Gastroesophageal sphincter (tissue), 4 donors: ENCODE results near the gene KDM4C. TPM values are rescaled to one million over a fixed set of nuclear protein-coding genes. Genes with fewer than 3 reads are reported as not detected.

Experiments
- ATAC-seq: fragments of 150-250 bp; one replicate; pipeline ENCODE4 v1.9.1; 2016; ENCODE audit warnings: mild to moderate bottlenecking, moderate library complexity
- H3K27ac ChIP-seq, 4 donors: fragments of 200-600 bp; sonication (generic) in 3 of 4; 1 replicate in 3 of 4; 2 replicates in 1 of 4; pipeline ENCODE4 v1.5.1; 2016 to 2019
- H3K27me3 ChIP-seq: fragments of 200-600 bp; sonication (generic); one replicate; pipeline ENCODE4 v1.5.1; 2019
- H3K36me3 ChIP-seq, 2 donors: fragments of 200-600 bp; sonication (generic); one replicate each; pipeline ENCODE4 v1.5.1; 2019; ENCODE audit warnings: control low read depth in 1 of 2
- H3K4me1 ChIP-seq, 3 donors: fragments of 200-600 bp; sonication (generic); 1 replicate in 2 of 3; 2 replicates in 1 of 3; pipeline ENCODE4 v1.5.1; 2016 to 2019; ENCODE audit warnings: control low read depth in 2 of 3
- H3K4me3 ChIP-seq, 2 donors: fragments of 200-600 bp; sonication (generic); one replicate each; pipeline ENCODE4 v1.5.1; 2019; ENCODE audit warnings: mild to moderate bottlenecking in 1 of 2, moderate library complexity in 1 of 2
- H3K9me3 ChIP-seq, 3 donors: fragments of 200-600 bp; sonication (generic); one replicate each; pipeline ENCODE4 v1.5.1; 2017 to 2019; ENCODE audit warnings: control low read depth in 2 of 3
- CTCF ChIP-seq, 4 experiments: fragments of 200-600 bp in 2 of 4; fragments of 450-650 bp in 2 of 4; sonication (generic) in 1 of 4; IDR thresholded peaks; one replicate each; pipeline ENCODE4 v1.5.1; 2017 to 2019; ENCODE audit warnings: antibody characterized with exemption in 4 of 4, mild to moderate bottlenecking in 2 of 4, moderate library complexity in 2 of 4
- EP300 ChIP-seq: sonication (generic); formaldehyde crosslinking; IDR thresholded peaks from one replicate; pipeline ENCODE4 v1.6.1; 2017; ENCODE audit warnings: antibody characterized with exemption, mild to moderate bottlenecking
- POLR2A ChIP-seq, 2 donors: fragments of 450-650 bp; IDR thresholded peaks; one replicate each; pipeline ENCODE4 v1.6.1; 2017; ENCODE audit warnings: antibody characterized with exemption in 2 of 2, mild to moderate bottlenecking in 2 of 2, moderate library complexity in 1 of 2
- POLR2AphosphoS5 ChIP-seq: sonication (generic); formaldehyde crosslinking; IDR thresholded peaks from one replicate; pipeline ENCODE4 v1.6.1; 2017; ENCODE audit warnings: antibody characterized with exemption
- WGBS, 2 donors: methylation state at CpG; one replicate each; pipeline ENCODE4 v1.1.5; 2018; ENCODE audit warnings: low coverage in 1 of 2; 5-methylcytosine and 5-hydroxymethylcytosine counted together
- total RNA-seq, 4 donors: library from RNA; depleted of rRNA; stranded (reverse); fragments of >200 nt; gene quantifications; one replicate each; pipeline ENCODE4 v1.1.0, GENCODE V29; 2016

KDM4C gene
- total RNA-seq, 4 donors from 2014 or later: 17.7 to 65.2 (median 29.5) TPM

GRCh38 chr9:6877671-6878161, 119.9 kb downstream of the KDM4C start:
- Histone ChIP-seq H3K9me3 (no peaks in the 10 kb centered on the region), H3K36me3 (no peaks in the 10 kb centered on the region), H3K4me1 (no peaks in the 10 kb centered on the region), H3K4me3 (no peak overlapping the region), H3K27me3 (no peaks in the 10 kb centered on the region), H3K27ac (no peak overlapping the region)
- no peak for ATAC-seq
- TF ChIP-seq EP300: no peak
- TF ChIP-seq POLR2AphosphoS5: no peak
- WGBS, 2 donors: 94% methylated on average over 1 of the region's 1 CpG; no CpG with 5 or more reads in 1 of the 2 donors

DNA sequence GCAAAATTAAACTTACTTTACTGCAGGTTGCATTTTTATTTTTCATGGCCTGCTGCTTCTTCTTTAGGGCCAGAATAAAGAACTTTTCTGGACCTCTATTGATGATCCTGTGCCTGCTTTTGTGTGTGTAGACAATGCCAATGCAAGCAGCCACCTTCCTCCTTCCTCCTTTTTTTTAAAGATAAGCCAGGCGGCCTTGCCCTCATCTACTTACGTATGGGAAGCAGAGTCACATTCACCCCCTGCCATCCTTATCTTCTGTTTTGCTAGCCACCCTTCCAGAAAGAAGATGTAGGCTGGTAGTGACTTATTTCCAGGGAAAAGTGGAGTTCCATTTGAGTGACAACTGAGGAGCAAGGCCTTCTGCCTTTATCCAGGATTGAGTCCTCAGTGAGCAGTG, 122.9 kb downstream of the KDM4C start:
- 96% methylated on average over 2 of the region's 2 CpGs; no CpG with 5 or more reads in 1 of the 2 donors for WGBS, 2 donors
- H3K4me3 ChIP-seq: no peak overlapping the region

DNA sequence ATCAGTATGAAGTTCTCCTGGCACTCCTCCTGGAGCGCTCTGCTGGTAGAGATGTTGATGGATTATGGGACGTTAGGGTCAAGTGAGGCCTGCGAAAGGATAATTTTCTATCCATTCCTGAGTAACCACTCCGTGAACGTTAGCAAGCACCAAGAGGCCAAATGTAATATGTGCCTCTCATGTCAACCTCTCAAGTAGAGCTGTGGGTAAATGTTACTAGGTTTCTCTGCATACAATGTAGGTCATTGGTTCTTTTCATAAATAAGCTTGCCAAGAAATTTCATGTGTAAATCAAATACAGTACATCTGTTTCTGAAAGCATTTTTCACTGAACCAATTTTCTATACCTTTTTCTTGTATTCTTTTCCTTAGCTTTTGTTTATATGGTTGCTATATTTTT, 126.3 kb downstream of the KDM4C start:
- H3K4me3 ChIP-seq: no peak overlapping the region

More for the DNA sequence above, 122.9 kb downstream of the KDM4C start:
- Histone ChIP-seq H3K27ac (no peak overlapping the region), H3K4me1 (no peaks in the 10 kb centered on the region), H3K9me3 (no peaks in the 10 kb centered on the region), H3K27me3 (no peaks in the 10 kb centered on the region), H3K36me3 (no peaks in the 10 kb centered on the region)
- TF ChIP-seq POLR2AphosphoS5 (no peak), EP300 (no peak), CTCF (IDR thresholded peaks at IDR 0.05) (no peak), POLR2A (IDR thresholded peaks at IDR 0.05) (no peak)
- ATAC-seq: no peak

DNA sequence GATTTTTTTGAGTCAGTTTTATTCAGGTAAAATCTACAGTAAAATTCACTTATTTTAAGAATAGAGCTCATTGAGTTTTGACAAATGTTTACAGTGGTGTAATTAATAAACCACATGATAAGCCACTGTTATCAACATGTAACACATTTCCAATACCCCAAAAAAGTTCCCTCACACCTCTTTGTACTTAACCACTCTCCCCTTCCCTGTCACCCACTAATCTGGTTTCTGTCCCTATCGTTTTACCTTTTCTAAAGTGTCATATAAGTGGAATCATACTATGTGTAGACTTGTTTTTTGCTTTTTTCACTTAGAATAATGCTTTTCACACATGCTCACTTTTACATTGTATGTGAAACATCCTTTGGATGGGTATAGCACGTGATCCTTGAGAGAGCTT, 127.2 kb downstream of the KDM4C start:
- WGBS, 2 donors: 83 to 100% methylated on average over 2 of the region's 2 CpGs

More for the DNA sequence above, 126.3 kb downstream of the KDM4C start:
- TF ChIP-seq POLR2AphosphoS5: no peak
- Histone ChIP-seq H3K9me3 (no peaks in the 10 kb centered on the region), H3K27me3 (no peaks in the 10 kb centered on the region), H3K36me3 (peaks cover 0 to 6% of the 10 kb centered on the region in 2 donors), H3K4me1 (no peaks in the 10 kb centered on the region), H3K27ac (no peak overlapping the region)
- WGBS, 2 donors: 68 to 73% methylated on average over 2 to 5 of the region's 5 CpGs
- ATAC-seq: no peak

GRCh38 chr9:6887051-6887450, 129.3 kb downstream of the KDM4C start:
- Histone ChIP-seq H3K9me3 (no peaks in the 10 kb centered on the region), H3K36me3 (peaks cover 0 to 17% of the 10 kb centered on the region in 2 donors), H3K27ac (no peak overlapping the region), H3K4me3 (no peak overlapping the region), H3K27me3 (no peaks in the 10 kb centered on the region), H3K4me1 (no peaks in the 10 kb centered on the region)
- ATAC-seq: no peak
- WGBS, 2 donors: 56 to 65% methylated on average over 2 of the region's 2 CpGs
- TF ChIP-seq POLR2A (IDR thresholded peaks at IDR 0.05) (no peak), EP300 (no peak)

More for the DNA sequence above, 127.2 kb downstream of the KDM4C start:
- Histone ChIP-seq H3K27ac (no peak overlapping the region), H3K36me3 (peaks cover 0 to 14% of the 10 kb centered on the region in 2 donors), H3K4me1 (no peaks in the 10 kb centered on the region), H3K27me3 (no peaks in the 10 kb centered on the region), H3K4me3 (no peak overlapping the region), H3K9me3 (no peaks in the 10 kb centered on the region)
- TF ChIP-seq POLR2AphosphoS5 (no peak), POLR2A (IDR thresholded peaks at IDR 0.05) (no peak), CTCF (IDR thresholded peaks at IDR 0.05) (no peak), EP300 (no peak)
- ATAC-seq: no peak

- Histone ChIP-seq H3K36me3 (peaks cover 0 to 36% of the 10 kb centered on the region in 2 donors), H3K9me3 (no peaks in the 10 kb centered on the region), H3K27ac (no peak overlapping the region), H3K4me3 (no peak overlapping the region), H3K27me3 (no peaks in the 10 kb centered on the region), H3K4me1 (no peaks in the 10 kb centered on the region)
- ATAC-seq: no peak
- 91 to 100% methylated on average over 2 to 5 of the region's 5 CpGs for WGBS, 2 donors
- TF ChIP-seq POLR2AphosphoS5 (no peak), CTCF (IDR thresholded peaks at IDR 0.05) (no peak), POLR2A (IDR thresholded peaks at IDR 0.05) (no peak), EP300 (no peak)
Observed at GRCh38 chr9:6889868-6890267, 132.1 kb downstream of the KDM4C start.
